Measurements from ENCODE around the gene TNFRSF19.
A peak's percentile ranks its signal among the peaks of the same experiment; 100 is the strongest.

TNFRSF19 gene

GRCh38 chr13:23616228-23616627 lies 46.0 kb downstream of the TNFRSF19 start:
- Histone ChIP-seq H4K20me1 (ENCODE audit: insufficient read depth) (no peaks in the 10 kb centered on the region), H3K4me3 (IDR thresholded peaks at IDR 0.05; ENCODE audit: insufficient read depth, low read depth, low read length) (no peak overlapping the region), H3K4me2 (no peak overlapping the region; the same call in 1 of the 2 replicates), H3K27me3 (ENCODE audit: insufficient read depth, low read depth) (no peaks in the 10 kb centered on the region), H2AFZ (ENCODE audit: low read depth) (no peak overlapping the region), H3K27ac (no peak overlapping the region), H3K79me2 (ENCODE audit: insufficient read depth, low read depth) (no peaks in the 10 kb centered on the region), H3K4me1 (ENCODE audit: low read depth, poor library complexity, severe bottlenecking) (peaks cover 28% of the 10 kb centered on the region), H3K36me3 (ENCODE audit: insufficient read depth) (no peaks in the 10 kb centered on the region), H3K9ac (no peak overlapping the region)
- TF ChIP-seq, protein P1, sequence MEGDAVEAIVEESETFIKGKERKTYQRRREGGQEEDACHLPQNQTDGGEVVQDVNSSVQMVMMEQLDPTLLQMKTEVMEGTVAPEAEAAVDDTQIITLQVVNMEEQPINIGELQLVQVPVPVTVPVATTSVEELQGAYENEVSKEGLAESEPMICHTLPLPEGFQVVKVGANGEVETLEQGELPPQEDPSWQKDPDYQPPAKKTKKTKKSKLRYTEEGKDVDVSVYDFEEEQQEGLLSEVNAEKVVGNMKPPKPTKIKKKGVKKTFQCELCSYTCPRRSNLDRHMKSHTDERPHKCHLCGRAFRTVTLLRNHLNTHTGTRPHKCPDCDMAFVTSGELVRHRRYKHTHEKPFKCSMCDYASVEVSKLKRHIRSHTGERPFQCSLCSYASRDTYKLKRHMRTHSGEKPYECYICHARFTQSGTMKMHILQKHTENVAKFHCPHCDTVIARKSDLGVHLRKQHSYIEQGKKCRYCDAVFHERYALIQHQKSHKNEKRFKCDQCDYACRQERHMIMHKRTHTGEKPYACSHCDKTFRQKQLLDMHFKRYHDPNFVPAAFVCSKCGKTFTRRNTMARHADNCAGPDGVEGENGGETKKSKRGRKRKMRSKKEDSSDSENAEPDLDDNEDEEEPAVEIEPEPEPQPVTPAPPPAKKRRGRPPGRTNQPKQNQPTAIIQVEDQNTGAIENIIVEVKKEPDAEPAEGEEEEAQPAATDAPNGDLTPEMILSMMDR (conservative IDR thresholded peaks at IDR 0.05; ENCODE audit: low read depth, low read length): no peak

- H3K4me1 ChIP-seq (ENCODE audit: low read depth, poor library complexity, severe bottlenecking): peaks cover 28% of the 10 kb centered on the region
- no peaks in the 10 kb centered on the region for H3K79me2 ChIP-seq (ENCODE audit: insufficient read depth, low read depth)
- H3K27me3 ChIP-seq (ENCODE audit: insufficient read depth, low read depth): no peaks in the 10 kb centered on the region
- peak overlapping the region; percentile 79 for H3K27ac ChIP-seq
- no peaks in the 10 kb centered on the region for H3K36me3 ChIP-seq (ENCODE audit: insufficient read depth)
- H3K9ac ChIP-seq: peak overlapping the region; percentile 27; the same call in 1 of the 2 replicates
- no peaks in the 10 kb centered on the region for H4K20me1 ChIP-seq (ENCODE audit: insufficient read depth)
- TF ChIP-seq, protein P1 (conservative IDR thresholded peaks at IDR 0.05; ENCODE audit: low read depth, low read length): no peak
- peak overlapping the region; percentile 56 for H3K4me2 ChIP-seq
- no peak overlapping the region for H3K4me3 ChIP-seq (IDR thresholded peaks at IDR 0.05; ENCODE audit: insufficient read depth, low read depth, low read length)
- peak overlapping the region; percentile 45 for H2AFZ ChIP-seq (ENCODE audit: low read depth)
Measured at GRCh38 chr13:23617551-23618024, 47.4 kb downstream of the TNFRSF19 start.

DNA sequence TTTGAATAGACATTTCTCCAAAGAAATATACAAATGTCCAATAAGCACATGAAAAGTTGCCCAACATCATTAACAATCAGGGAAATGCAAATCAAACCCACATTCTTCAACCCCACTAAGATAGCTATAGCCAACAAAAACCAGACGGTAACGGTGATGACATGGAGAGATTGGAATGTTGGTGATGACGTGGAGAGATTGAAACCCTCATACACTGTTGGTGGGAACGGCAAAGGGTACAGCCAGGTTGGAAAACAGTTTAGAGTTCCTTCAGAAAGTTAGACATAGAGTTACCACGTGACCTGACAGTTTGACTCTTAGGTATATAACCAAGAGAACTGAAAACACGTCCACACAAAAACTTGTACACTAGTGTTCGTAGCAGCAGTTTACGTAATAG lies 48.1 kb downstream of the TNFRSF19 start:
- no peaks in the 10 kb centered on the region for H4K20me1 ChIP-seq (ENCODE audit: insufficient read depth)
- peak overlapping the region; percentile 45; the same call in 1 of the 2 replicates for H2AFZ ChIP-seq (ENCODE audit: low read depth)
- no peaks in the 10 kb centered on the region for H3K27me3 ChIP-seq (ENCODE audit: insufficient read depth, low read depth)
- TF ChIP-seq, protein P1 (conservative IDR thresholded peaks at IDR 0.05; ENCODE audit: low read depth, low read length): no peak
- H3K4me2 ChIP-seq: peak overlapping the region; percentile 56; the same call in 1 of the 2 replicates
- H3K79me2 ChIP-seq (ENCODE audit: insufficient read depth, low read depth): no peaks in the 10 kb centered on the region
- no peak overlapping the region for H3K9ac ChIP-seq
- peak overlapping the region; percentile 79; the same call in 1 of the 2 replicates for H3K27ac ChIP-seq
- H3K4me1 ChIP-seq (ENCODE audit: low read depth, poor library complexity, severe bottlenecking): peaks cover 28% of the 10 kb centered on the region
- H3K36me3 ChIP-seq (ENCODE audit: insufficient read depth): no peaks in the 10 kb centered on the region
- H3K4me3 ChIP-seq (IDR thresholded peaks at IDR 0.05; ENCODE audit: insufficient read depth, low read depth, low read length): no peak overlapping the region

GRCh38 chr13:23619068-23619855 lies 49.0 kb downstream of the TNFRSF19 start:
- Histone ChIP-seq H3K79me2 (ENCODE audit: insufficient read depth, low read depth) (no peaks in the 10 kb centered on the region), H3K4me3 (IDR thresholded peaks at IDR 0.05; ENCODE audit: insufficient read depth, low read depth, low read length) (no peak overlapping the region), H3K9ac (no peak overlapping the region), H2AFZ (ENCODE audit: low read depth) (no peak overlapping the region), H3K27me3 (ENCODE audit: insufficient read depth, low read depth) (no peaks in the 10 kb centered on the region), H3K4me2 (no peak overlapping the region), H4K20me1 (ENCODE audit: insufficient read depth) (no peaks in the 10 kb centered on the region), H3K4me1 (ENCODE audit: low read depth, poor library complexity, severe bottlenecking) (peaks cover 28% of the 10 kb centered on the region), H3K27ac (no peak overlapping the region), H3K36me3 (ENCODE audit: insufficient read depth) (no peaks in the 10 kb centered on the region)
- TF ChIP-seq, protein P1 (conservative IDR thresholded peaks at IDR 0.05; ENCODE audit: low read depth, low read length): no peak
